ENCODE data around the gene ZZZ3.
"Not testable (repeated sequence)": the region's sequence is repeated elsewhere in the genome, so short reads cannot be mapped to it uniquely, and the experiment has no call there.

The ZZZ3 gene

DNA sequence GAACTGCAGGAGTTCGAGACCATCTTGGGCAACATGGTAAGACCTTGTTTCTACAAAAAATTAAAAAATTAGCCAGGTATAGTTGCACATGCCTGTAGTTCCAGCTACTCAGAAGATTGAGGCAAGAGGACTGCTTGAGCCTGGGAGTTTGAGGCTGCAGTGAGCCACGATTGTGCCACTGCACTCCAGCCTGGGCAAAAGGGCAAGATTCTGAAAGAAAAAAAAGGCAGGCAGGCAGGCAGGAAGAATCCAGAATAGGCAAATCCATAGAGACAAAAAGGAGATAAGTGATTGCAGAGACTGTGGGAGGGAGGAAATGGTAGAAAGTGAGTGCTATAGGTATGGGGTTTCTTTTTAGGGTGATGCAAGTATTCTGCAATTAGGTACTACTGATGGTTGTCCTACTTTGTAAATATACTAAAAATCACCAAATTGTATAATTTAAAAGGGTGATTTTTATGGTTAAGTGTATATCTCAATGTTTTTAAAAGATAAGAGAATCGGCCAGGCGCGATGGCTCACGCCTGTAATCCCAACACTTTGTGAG, 29.4 kb downstream of the ZZZ3 start:
- TF ChIP-seq, protein P1, sequence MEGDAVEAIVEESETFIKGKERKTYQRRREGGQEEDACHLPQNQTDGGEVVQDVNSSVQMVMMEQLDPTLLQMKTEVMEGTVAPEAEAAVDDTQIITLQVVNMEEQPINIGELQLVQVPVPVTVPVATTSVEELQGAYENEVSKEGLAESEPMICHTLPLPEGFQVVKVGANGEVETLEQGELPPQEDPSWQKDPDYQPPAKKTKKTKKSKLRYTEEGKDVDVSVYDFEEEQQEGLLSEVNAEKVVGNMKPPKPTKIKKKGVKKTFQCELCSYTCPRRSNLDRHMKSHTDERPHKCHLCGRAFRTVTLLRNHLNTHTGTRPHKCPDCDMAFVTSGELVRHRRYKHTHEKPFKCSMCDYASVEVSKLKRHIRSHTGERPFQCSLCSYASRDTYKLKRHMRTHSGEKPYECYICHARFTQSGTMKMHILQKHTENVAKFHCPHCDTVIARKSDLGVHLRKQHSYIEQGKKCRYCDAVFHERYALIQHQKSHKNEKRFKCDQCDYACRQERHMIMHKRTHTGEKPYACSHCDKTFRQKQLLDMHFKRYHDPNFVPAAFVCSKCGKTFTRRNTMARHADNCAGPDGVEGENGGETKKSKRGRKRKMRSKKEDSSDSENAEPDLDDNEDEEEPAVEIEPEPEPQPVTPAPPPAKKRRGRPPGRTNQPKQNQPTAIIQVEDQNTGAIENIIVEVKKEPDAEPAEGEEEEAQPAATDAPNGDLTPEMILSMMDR (conservative IDR thresholded peaks at IDR 0.05), result no peak
- H3K27ac ChIP-seq, result no peak overlapping the region

DNA sequence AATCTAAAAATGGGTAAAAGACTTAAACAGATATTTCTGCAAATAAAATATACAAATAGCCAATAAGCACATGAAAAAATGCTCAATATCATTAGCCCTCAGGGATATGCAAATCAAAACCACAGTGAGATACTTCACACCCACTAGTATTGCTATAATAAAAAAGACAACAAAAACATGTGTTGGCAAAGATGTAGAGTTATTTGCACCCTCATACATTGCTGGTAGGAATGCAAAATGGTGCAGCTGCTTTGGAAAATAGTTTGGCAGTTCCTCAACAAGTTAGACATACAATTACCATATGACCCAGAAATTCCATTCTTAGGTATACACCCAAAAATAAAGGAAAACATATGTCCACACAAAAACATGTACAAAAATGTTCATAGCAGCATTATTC, 30.2 kb downstream of the ZZZ3 start:
- H3K27ac ChIP-seq, result no peak overlapping the region
- TF ChIP-seq, protein P1 (conservative IDR thresholded peaks at IDR 0.05), result no peak

DNA sequence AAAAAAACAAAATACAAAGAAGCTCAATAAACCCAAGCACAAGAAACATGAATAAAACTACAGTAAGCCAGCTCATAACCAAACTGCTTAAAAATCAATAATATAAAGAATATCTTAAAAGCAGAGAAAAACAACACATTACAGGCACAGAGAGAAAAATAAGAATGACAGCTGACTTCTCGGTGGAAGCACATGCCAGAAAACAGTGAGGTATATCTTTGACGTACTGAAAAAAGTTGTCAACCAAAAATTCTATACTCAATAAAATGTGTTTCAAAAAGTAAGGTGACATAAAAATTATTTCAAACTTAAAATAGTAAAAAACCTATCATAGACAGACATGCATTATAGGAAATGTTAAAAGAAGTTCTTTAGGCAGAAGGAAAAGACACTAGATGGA, 33.3 kb downstream of the ZZZ3 start:
- H3K27ac ChIP-seq, result no peak overlapping the region
- TF ChIP-seq, protein P1 (conservative IDR thresholded peaks at IDR 0.05), result no peak

- not testable (repeated sequence) for H3K27ac ChIP-seq
Measured at GRCh38 chr1:77646224-77646623, 36.2 kb downstream of the ZZZ3 start.

GRCh38 chr1:77643456-77643855, 39.0 kb downstream of the ZZZ3 start:
- TF ChIP-seq, protein P1 (conservative IDR thresholded peaks at IDR 0.05), result no peak
- no peak overlapping the region for H3K27ac ChIP-seq

DNA sequence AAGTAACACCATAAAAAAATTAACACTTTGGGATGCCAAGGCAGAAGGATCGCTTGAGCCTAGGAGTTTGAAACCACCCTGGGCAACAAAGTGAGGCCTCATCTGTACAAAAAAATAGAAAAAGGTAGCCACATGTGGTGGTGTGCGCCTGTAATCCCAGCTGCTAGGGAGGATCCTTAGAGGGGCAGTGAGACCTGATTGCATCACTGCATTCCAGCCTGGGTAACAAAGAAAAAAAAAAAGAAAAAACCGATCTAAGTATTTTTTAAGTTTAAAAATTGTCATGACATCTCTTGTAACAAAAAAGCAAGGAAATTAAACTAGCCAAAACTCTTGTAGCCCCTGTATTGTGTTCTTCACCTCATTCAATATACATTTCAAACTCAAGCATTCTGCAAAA, 39.5 kb downstream of the ZZZ3 start:
- no peak overlapping the region for H3K27ac ChIP-seq
- TF ChIP-seq, protein P1 (conservative IDR thresholded peaks at IDR 0.05), result no peak

DNA sequence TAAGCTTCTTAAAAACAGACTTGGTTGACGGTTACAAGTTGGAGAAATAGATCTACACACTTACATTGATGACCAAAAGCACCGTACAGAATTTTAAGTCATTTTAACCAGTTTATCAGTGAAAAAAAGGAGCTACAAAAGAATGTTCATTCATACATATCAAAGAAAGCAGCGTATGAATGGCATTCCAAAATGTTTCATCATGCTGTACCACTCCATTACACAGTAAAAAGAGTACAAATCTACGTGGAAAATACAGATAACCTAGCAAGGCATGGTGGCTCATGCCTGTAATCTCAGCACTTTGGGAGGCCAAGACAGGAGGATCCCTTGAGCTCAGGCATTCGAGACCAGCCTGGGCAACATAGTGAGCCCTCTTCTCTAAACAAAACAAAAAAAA, 40.3 kb downstream of the ZZZ3 start:
- no peak overlapping the region for H3K27ac ChIP-seq
- TF ChIP-seq, protein P1 (conservative IDR thresholded peaks at IDR 0.05), result no peak

DNA sequence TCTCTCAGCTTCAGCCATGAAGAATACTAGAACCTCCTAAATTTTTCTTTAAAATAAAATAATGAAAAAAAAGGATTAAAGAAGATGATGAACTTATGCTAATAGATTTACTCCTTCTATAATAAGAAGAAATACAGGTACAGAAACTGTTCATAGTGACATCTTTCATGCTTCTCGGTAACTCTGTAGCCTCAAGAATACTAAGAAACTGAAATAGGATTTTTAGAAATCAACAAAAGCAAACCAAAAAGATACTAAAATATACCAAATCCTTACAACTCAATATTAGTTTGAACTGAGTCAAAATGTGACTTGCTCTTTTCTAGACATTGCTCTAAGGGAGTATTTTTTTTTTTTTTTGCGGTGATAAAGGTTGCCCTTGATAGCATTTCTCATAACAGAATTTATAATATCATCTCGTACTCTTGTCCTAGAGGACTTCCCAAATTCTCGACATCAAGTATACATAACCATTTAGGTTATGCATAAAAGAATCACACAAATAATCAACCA, 42.8 kb downstream of the ZZZ3 start:
- TF ChIP-seq, protein P1 (conservative IDR thresholded peaks at IDR 0.05), result no peak
- H3K27ac ChIP-seq, result no peak overlapping the region

Data from VCaP (cell line).